GM12892 (cell line): Measurements from ENCODE around the gene EVA1C.
"Not testable (repeated sequence)": the region's sequence is repeated elsewhere in the genome, so short reads cannot be mapped to it uniquely, and the experiment has no call there.

ENCODE experiments used
- DNase-seq: peaks from one replicate; pipeline ENCODE4 v3.0.0; 2011; ENCODE audit not compliant: insufficient read length
- FAIRE-seq: peaks from 2 replicates; lab custom pipeline; 2011; peaks lifted over from hg19 to GRCh38; lab: Jason Lieb, UNC
- POLR2A ChIP-seq: IDR thresholded peaks from 2 replicates; pipeline ENCODE4 v1.6.1; 2011; ENCODE audit warnings: low read depth, low read length, control low read depth
- POLR2AphosphoS5 ChIP-seq: IDR thresholded peaks from 2 replicates; pipeline ENCODE4 v1.6.1; 2011; ENCODE audit warnings: low read depth, low read length, control low read depth
- TAF1 ChIP-seq: IDR thresholded peaks from 2 replicates; pipeline ENCODE4 v1.6.1; 2011; ENCODE audit warnings: low read depth, mild to moderate bottlenecking, control low read depth, low read length, borderline replicate concordance

Gene EVA1C

GRCh38 chr21:32494934-32495709, 82.6 kb downstream of the EVA1C start:
- FAIRE-seq (no peak), DNase-seq (no peak)
- TF ChIP-seq TAF1 = no peak
- no peak for TF ChIP-seq POLR2AphosphoS5
- TF ChIP-seq POLR2A = no peak

DNA sequence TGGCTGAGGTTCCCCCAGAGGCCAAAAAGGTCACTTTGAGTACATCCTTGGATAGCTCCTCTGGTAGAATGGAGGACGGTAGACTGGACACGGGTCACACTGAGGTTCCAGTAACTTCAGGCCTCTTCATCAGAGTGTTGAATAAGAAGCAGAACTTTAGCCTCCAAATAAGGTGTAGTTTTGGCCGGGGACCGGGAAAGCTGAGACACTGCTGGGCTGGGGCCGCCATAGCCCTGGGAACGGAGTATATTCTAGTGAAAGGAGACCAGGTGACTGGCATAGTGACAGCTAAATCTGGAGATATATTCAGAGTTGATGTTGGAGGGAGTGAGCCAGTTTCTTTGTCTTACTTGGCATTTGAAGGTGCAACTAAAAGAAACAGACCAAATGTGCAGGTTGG, 84.1 kb downstream of the EVA1C start:
- TF ChIP-seq POLR2AphosphoS5 = no peak
- DNase-seq (no peak), FAIRE-seq (no peak)

GRCh38 chr21:32499249-32500055, 86.9 kb downstream of the EVA1C start:
- no peak for TF ChIP-seq TAF1
- FAIRE-seq = no peak
- DNase-seq = no peak

- not testable (repeated sequence) for FAIRE-seq, DNase-seq
Observed at GRCh38 chr21:32503641-32504040, 91.1 kb downstream of the EVA1C start.

DNA sequence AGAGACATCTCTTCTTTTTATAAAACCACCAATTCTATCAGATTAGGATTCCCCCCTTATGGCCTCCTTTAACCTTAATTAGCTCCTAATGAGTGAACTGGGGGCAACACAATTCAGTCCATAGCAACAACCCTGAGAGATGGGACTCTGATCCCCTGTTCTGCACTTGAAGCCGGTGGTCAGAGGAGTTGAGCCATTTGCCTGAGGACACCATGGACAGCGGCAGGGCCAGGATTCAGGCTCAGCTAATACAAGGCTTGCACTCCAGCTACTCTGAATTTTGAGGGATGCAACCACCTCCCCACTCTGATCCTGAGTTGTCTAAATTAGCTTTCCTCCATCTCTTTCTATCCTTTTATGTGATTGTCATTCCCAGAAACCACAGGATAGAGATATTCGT, 93.3 kb downstream of the EVA1C start:
- not testable (repeated sequence) for FAIRE-seq, DNase-seq

DNA sequence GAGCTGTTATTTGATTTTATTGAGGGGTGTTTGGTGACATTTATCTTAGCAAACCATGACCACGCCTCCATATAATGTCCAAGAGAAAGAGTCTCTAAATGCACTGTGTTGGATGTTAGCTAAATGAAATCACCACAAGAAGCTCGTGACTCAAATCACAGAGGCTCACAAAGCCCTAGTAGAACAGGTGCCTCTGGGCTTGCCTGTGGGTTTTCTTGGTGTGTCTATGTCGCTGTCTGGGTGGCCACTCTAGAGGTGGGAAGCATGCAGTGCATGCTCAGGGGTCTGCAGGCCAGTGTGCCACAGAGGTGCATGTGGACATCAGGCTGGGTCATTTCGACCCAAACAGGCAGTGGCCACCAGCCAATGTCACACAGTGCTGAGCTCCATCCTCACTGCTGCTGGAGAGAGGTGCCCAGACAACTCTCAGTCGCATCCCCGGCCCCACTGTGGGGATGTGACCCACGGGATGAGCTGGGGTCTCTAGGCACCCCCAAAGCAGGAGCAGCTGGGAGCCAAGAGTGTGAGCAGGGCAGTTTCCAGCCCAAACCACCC, 94.0 kb downstream of the EVA1C start:
- FAIRE-seq, DNase-seq: not testable (repeated sequence)

- DNase-seq = no peak
- FAIRE-seq = no peak
- no peak for TF ChIP-seq POLR2AphosphoS5
- no peak for TF ChIP-seq POLR2A
- no peak for TF ChIP-seq TAF1
Observed at GRCh38 chr21:32507342-32507919, 94.9 kb downstream of the EVA1C start.

DNA sequence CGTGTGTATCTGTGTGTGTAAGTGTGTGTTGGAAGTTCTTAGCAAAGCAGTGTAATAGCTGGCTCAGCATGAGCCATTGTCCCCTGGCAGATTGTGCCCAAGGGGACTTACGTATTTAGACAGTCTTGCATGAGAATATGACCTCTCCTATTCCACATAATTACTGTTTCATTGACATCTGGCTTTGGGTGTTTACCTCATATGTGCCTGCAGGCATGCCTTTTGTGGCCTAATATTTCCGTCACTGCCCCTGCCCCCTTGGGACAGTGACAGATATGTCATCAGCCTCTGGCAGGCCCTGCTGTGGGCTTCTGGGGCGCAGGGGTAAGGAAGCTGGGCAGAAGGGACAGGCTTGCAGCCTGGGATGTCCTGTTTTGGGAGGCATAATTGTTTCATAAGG, 95.5 kb downstream of the EVA1C start:
- DNase-seq, FAIRE-seq: not testable (repeated sequence)

GRCh38 chr21:32508558-32508957, 96.1 kb downstream of the EVA1C start:
- no peak for FAIRE-seq
- TF ChIP-seq TAF1 (no peak), POLR2A (no peak), POLR2AphosphoS5 (no peak)
- no peak for DNase-seq

GRCh38 chr21:32508975-32509374, 96.5 kb downstream of the EVA1C start:
- not testable (repeated sequence) for FAIRE-seq, DNase-seq

GRCh38 chr21:32514275-32515055, 102.0 kb downstream of the EVA1C start:
- TF ChIP-seq POLR2AphosphoS5 (no peak), TAF1 (no peak), POLR2A (no peak)
- DNase-seq (no peak), FAIRE-seq (no peak)

- FAIRE-seq (no peak), DNase-seq (no peak)
- no peak for TF ChIP-seq POLR2AphosphoS5
- TF ChIP-seq POLR2A = no peak
Observed at GRCh38 chr21:32515874-32516273, 103.4 kb downstream of the EVA1C start.
